H1 (cell line): ENCODE results near the gene CYREN.

ENCODE experiments used
- CHD1 ChIP-seq: IDR thresholded peaks from 2 replicates; pipeline ENCODE4 v1.6.1; 2012; ENCODE audit warnings: low read depth, low read length, improper control_type of control experiment
- GABPA ChIP-seq: IDR thresholded peaks from 2 replicates; pipeline ENCODE4 v1.6.1; 2011; ENCODE audit warnings: mild to moderate bottlenecking, low read length, moderate library complexity, borderline replicate concordance; ENCODE audit not compliant: insufficient read depth
- HDAC6 ChIP-seq: IDR thresholded peaks from one replicate; pipeline ENCODE4 v1.7.1; 2012; ENCODE audit warnings: low read depth, mild to moderate bottlenecking, inconsistent platforms, low read length, moderate library complexity
- POLR2A ChIP-seq, 2 experiments: IDR thresholded peaks; 1 replicate in 1 of 2; 2 replicates in 1 of 2; pipeline ENCODE4 v1.6.1; 2011; ENCODE audit warnings: low read depth in 2 of 2, low read length in 2 of 2, mild to moderate bottlenecking in 2 of 2; ENCODE audit errors: control extremely low read depth in 1 of 2
- POLR2AphosphoS5 ChIP-seq: IDR thresholded peaks from 2 replicates; pipeline ENCODE4 v1.6.1; 2011; ENCODE audit warnings: low read depth, low read length
- SIN3A ChIP-seq, 2 experiments: IDR thresholded peaks in 1 of 2; conservative IDR thresholded peaks in 1 of 2; 2 replicates each; pipeline ENCODE4 v1.6.1; 2011 to 2012; ENCODE audit warnings: low read length in 2 of 2, improper control_type of control experiment in 1 of 2, low read depth in 1 of 2, mild to moderate bottlenecking in 1 of 2
- SRF ChIP-seq: IDR thresholded peaks from 2 replicates; pipeline ENCODE4 v1.6.1; 2011; ENCODE audit warnings: mild to moderate bottlenecking, low read depth, low read length, moderate library complexity
- SUZ12 ChIP-seq: fragments of 200-600 bp; sonication (generic); IDR thresholded peaks from 2 replicates; pipeline ENCODE4 v1.6.1; 2012; ENCODE audit warnings: mild to moderate bottlenecking, inconsistent platforms, low read length, moderate library complexity, mixed read lengths
- TBP ChIP-seq: IDR thresholded peaks from 2 replicates; pipeline ENCODE4 v1.6.1; 2011; ENCODE audit warnings: low read depth, low read length, improper control_type of control experiment
- TF ChIP-seq, protein P1 (sequence below), 3 experiments: IDR thresholded peaks; 1 replicate in 2 of 3; 2 replicates in 1 of 3; pipeline versions ENCODE4 v1.5.1 to v1.6.1; 2011; ENCODE audit warnings: low read length in 3 of 3, mild to moderate bottlenecking in 3 of 3, inconsistent platforms in 2 of 3, low read depth in 1 of 3, moderate library complexity in 1 of 3; ENCODE audit not compliant: insufficient read depth in 1 of 3; ENCODE audit errors: control extremely low read depth in 1 of 3
- TF ChIP-seq, protein P2 (sequence below): IDR thresholded peaks from 2 replicates; pipeline ENCODE4 v1.6.1; 2011; ENCODE audit warnings: low read depth, mild to moderate bottlenecking, low read length; ENCODE audit not compliant: insufficient read depth
- TF ChIP-seq, protein P3 (sequence below): IDR thresholded peaks from 2 replicates; pipeline ENCODE4 v1.6.1; 2012; ENCODE audit warnings: low read length, inconsistent platforms

DNA sequence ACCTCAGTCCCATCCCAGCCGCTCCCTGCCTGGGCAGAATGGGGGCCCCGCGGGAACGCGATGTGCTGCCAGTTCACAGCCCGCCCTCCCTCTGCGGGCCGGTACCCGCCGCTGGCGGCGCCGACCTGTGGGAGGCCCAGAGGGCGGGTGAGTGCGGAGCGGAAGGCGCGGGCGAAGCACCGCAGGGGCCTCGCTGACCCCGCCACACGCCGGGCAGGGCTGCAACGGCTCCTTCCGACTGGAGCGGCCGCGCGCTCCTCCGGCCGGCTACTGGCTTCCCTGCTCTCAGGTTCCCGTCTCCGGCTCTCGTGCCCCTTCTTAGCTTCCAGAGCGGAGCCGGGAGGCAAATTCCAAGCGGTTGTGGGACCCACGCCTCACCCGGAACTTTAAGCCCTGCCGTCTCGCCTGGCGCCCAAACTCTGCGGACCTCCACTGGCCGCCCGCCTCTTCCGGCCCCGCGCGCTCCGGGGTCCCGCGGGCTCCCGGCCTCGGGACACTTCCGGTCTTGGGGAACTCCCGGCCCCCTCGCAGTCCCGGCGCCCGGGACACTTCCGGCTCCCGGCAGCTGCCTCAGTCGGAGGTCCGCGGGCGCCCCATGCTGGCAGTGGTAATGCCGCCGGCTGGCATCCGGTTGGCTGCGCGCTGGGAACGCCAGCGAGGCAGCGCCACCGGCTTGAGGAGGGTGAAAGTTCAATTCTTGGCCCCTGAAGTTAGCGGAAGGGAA is at the start of gene CYREN:
- TF ChIP-seq, protein P1, sequence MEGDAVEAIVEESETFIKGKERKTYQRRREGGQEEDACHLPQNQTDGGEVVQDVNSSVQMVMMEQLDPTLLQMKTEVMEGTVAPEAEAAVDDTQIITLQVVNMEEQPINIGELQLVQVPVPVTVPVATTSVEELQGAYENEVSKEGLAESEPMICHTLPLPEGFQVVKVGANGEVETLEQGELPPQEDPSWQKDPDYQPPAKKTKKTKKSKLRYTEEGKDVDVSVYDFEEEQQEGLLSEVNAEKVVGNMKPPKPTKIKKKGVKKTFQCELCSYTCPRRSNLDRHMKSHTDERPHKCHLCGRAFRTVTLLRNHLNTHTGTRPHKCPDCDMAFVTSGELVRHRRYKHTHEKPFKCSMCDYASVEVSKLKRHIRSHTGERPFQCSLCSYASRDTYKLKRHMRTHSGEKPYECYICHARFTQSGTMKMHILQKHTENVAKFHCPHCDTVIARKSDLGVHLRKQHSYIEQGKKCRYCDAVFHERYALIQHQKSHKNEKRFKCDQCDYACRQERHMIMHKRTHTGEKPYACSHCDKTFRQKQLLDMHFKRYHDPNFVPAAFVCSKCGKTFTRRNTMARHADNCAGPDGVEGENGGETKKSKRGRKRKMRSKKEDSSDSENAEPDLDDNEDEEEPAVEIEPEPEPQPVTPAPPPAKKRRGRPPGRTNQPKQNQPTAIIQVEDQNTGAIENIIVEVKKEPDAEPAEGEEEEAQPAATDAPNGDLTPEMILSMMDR (IDR thresholded peaks at IDR 0.05; ENCODE audit: control extremely low read depth in 1 of 3, insufficient read depth in 1 of 3, low read depth in 1 of 3, low read length in 3 of 3) = peak in 2 of 3 experiments; percentile 13 to 43; a peak in 3 of 4 replicates
- TF ChIP-seq, protein P2, sequence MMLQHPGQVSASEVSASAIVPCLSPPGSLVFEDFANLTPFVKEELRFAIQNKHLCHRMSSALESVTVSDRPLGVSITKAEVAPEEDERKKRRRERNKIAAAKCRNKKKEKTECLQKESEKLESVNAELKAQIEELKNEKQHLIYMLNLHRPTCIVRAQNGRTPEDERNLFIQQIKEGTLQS = no peak
- TF ChIP-seq POLR2A (IDR thresholded peaks at IDR 0.05; ENCODE audit: control extremely low read depth in 1 of 2, low read depth in 2 of 2, low read length in 2 of 2) (peak; percentile 50 to 84), POLR2AphosphoS5 (peak; percentile 14), TBP (peak; percentile 53; the same call in 1 of the 2 replicates), GABPA (peak; percentile 94), HDAC6 (no peak), SRF (0 out of 2 replicates have a peak, but pooled peaks have one; percentile 10), CHD1 (no peak), SUZ12 (no peak), SIN3A (conservative IDR thresholded peaks at IDR 0.05 in 1 of 2, IDR thresholded peaks at IDR 0.05 in 1 of 2; ENCODE audit: low read depth in 1 of 2, low read length in 2 of 2) (peak in 1 of 2 experiments; percentile 54; a peak in 2 of 4 replicates)
- TF ChIP-seq, protein P3, sequence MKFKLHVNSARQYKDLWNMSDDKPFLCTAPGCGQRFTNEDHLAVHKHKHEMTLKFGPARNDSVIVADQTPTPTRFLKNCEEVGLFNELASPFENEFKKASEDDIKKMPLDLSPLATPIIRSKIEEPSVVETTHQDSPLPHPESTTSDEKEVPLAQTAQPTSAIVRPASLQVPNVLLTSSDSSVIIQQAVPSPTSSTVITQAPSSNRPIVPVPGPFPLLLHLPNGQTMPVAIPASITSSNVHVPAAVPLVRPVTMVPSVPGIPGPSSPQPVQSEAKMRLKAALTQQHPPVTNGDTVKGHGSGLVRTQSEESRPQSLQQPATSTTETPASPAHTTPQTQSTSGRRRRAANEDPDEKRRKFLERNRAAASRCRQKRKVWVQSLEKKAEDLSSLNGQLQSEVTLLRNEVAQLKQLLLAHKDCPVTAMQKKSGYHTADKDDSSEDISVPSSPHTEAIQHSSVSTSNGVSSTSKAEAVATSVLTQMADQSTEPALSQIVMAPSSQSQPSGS = no peak
